Kidney epithelial cell (primary cell): Measurements from ENCODE around the gene ERFE. TPM values are rescaled to one million over a fixed set of nuclear protein-coding genes. Genes with fewer than 3 reads are reported as not detected.

Source experiments
- DNase-seq: peaks from one replicate; pipeline ENCODE4 v3.0.0-alpha.2; 2010; ENCODE audit warnings: low read depth
- H3K27me3 ChIP-seq: 2 replicates; pipeline ENCODE4 v1.6.0; 2011; ENCODE audit warnings: low read length; ENCODE audit not compliant: control insufficient read depth, insufficient read depth
- H3K36me3 ChIP-seq: 2 replicates; pipeline ENCODE4 v1.5.1; 2011; ENCODE audit warnings: low read length; ENCODE audit not compliant: control insufficient read depth, insufficient read depth
- H3K4me3 ChIP-seq: 2 replicates; pipeline ENCODE4 v1.5.1; 2011; ENCODE audit warnings: low read depth, mild to moderate bottlenecking, control low read depth, low read length
- total RNA-seq: library from RNA; depleted of rRNA; stranded (reverse); fragments of >200 nt; gene quantifications from 2 replicates; pipeline ENCODE4 v1.2.3, GENCODE V29; 2015
- TF ChIP-seq, protein P1 (sequence below): IDR thresholded peaks from 2 replicates; pipeline ENCODE4 v1.5.1; 2011; ENCODE audit warnings: mild to moderate bottlenecking, moderate library complexity, low read length, control low read depth, inconsistent platforms; ENCODE audit not compliant: insufficient read depth, poor library complexity, severe bottlenecking

ERFE gene
- total RNA-seq, 1 donor from 2014 or later: 106 TPM

DNA sequence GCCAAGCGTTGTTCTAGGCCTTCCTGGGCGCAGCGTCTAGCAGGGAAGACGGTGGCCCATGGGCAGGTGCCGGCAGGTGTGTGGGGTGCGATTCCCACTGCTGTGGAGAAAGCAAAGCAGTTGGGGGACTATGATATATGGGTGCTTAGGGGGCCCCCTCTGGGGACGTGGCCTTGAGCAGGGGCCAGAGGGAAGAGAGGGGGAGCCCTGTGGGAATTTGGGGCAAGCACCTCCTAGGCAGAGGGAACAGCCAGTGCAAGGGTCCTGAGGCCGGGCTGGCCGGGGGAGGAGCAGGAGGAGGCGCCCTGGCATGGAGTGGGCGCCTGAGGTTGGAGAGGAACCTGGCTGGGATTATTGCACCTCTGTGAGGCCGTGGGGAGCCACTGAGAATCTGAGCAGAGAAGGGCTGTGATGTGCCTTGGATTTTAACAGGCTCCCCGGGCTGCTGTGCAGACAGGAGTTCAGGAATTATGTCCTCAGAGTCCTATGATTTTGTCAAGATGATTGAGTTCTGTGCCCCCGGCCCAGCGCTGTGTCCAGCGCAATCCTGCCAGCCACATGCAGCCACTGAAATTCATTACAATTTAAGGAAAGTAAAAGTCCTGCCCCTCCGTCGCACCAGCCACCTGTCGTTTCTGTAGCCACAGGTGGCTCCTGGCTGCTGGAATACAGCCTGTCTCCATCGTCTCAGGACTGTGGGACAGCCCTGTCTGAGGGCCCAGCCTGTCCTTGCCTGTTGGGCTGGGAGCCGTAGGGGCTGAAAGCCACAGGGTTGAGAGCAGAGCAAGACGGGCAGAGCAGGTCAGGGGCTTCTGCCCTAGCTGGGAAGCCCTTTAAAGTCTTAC lies 29.4 kb upstream of the ERFE start:
- DNase-seq: no peak
- Histone ChIP-seq H3K4me3 (no peak overlapping the region), H3K36me3 (no peaks in the 10 kb centered on the region), H3K27me3 (no peaks in the 10 kb centered on the region)
- TF ChIP-seq, protein P1, sequence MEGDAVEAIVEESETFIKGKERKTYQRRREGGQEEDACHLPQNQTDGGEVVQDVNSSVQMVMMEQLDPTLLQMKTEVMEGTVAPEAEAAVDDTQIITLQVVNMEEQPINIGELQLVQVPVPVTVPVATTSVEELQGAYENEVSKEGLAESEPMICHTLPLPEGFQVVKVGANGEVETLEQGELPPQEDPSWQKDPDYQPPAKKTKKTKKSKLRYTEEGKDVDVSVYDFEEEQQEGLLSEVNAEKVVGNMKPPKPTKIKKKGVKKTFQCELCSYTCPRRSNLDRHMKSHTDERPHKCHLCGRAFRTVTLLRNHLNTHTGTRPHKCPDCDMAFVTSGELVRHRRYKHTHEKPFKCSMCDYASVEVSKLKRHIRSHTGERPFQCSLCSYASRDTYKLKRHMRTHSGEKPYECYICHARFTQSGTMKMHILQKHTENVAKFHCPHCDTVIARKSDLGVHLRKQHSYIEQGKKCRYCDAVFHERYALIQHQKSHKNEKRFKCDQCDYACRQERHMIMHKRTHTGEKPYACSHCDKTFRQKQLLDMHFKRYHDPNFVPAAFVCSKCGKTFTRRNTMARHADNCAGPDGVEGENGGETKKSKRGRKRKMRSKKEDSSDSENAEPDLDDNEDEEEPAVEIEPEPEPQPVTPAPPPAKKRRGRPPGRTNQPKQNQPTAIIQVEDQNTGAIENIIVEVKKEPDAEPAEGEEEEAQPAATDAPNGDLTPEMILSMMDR: no peak

DNA sequence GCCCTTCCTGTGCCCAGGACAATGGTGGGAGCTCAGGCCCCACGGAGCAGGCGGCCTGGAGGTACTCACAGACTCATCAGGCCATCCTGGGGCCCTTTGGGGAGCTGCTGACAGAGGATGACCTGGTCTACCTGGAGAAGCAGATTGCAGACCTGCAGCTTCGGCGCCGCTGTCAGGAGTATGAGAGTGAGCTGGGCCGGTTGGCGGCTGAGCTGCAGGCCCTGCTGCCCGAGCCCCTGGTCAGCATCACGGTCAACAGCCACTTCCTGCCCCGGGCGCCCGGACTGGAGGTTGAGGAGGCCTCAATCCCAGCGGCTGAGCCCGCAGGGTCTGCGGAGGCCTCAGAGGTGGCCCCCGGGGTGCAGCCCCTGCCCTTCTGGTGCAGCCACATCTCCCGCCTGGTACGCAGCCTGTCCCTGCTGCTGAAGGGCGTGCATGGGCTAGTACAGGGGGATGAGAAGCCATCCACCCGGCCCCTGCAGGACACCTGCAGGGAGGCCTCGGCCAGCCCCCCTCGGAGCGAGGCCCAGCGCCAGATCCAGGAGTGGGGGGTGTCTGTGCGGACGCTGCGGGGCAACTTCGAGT lies 28.6 kb upstream of the ERFE start:
- Histone ChIP-seq H3K27me3 (no peaks in the 10 kb centered on the region), H3K36me3 (no peaks in the 10 kb centered on the region), H3K4me3 (no peak overlapping the region)
- TF ChIP-seq, protein P1: no peak
- DNase-seq: no peak

DNA sequence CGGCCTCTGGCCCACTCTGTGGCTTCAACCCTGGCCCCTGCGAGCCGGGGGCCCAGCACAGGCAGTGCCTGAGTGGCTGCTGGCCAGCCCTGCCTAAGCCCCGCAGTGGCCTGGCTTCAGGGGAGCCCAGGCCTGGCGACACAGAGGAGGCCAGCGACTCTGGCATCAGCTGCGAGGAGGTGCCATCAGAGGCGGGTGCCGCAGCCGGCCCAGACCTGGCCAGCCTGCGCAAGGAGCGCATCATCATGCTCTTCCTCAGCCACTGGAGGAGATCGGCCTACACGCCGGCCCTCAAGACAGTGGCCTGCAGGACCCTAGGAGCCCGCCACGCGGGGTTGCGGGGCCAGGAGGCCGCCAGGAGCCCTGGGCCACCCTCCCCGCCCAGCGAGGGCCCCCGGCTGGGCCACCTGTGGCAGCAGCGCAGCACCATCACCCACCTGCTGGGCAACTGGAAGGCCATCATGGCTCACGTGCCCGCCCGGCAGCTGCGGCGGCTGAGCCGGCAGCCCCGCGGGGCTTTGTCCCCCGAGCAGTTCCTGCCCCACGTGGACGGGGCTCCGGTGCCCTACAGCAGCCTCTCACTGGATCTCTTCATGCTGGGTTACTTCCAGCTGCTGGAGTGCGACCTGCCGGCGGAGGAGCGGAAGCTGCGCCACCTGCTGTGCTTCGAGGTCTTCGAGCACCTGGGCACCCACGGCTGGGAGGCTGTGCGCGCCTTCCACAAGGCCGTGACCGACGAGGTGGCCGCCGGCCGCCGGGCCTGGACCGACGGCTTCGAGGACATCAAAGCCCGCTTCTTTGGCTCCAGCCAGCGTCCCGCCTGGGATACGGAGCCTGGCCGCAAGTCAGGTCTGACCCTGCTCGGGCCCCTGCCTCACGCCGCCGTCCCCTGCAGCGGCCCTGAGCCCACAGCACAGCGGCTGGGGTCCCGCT lies 27.8 kb upstream of the ERFE start:
- no peaks in the 10 kb centered on the region for H3K27me3 ChIP-seq
- TF ChIP-seq, protein P1: no peak
- DNase-seq: no peak
- no peaks in the 10 kb centered on the region for H3K36me3 ChIP-seq
- H3K4me3 ChIP-seq: no peak overlapping the region

DNA sequence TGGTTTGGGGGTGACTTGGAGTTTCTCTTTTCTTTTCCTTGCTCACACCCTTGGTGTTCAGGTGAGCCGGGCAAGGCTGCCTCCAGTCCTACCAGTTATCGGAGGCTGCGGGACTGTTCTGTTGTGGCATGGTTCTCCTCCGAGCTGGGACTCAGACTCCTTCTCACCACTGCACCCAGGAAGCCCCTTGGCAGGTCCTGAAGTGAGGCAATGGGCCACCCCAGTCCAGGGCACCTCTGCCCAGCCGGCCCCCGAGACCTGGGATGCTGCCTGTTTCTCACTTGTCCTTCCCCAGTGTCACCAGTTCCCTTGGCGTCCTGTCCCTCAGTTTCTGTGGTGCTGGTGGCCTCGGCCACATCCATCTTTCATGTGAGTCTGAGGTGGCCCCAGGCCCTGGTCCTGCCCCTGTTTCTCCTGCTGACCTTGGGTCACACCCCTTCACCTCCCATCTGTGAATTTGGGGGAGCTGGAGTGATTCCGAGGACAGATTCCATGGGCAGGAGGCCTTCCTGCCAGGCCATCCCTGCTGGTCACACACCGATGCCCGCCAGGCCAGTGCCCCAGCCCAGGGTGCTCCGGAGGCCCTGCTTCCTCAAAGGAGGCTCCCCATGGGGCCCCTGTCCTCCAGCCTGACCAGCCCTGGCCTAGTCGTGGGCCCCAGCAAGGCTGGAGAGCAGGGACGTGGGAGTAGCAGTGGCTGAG lies 26.9 kb upstream of the ERFE start:
- Histone ChIP-seq H3K36me3 (no peaks in the 10 kb centered on the region), H3K27me3 (no peaks in the 10 kb centered on the region), H3K4me3 (no peak overlapping the region)
- TF ChIP-seq, protein P1: no peak
- DNase-seq: no peak
